ENCODE data around the gene HIF1AN.

HIF1AN gene

DNA sequence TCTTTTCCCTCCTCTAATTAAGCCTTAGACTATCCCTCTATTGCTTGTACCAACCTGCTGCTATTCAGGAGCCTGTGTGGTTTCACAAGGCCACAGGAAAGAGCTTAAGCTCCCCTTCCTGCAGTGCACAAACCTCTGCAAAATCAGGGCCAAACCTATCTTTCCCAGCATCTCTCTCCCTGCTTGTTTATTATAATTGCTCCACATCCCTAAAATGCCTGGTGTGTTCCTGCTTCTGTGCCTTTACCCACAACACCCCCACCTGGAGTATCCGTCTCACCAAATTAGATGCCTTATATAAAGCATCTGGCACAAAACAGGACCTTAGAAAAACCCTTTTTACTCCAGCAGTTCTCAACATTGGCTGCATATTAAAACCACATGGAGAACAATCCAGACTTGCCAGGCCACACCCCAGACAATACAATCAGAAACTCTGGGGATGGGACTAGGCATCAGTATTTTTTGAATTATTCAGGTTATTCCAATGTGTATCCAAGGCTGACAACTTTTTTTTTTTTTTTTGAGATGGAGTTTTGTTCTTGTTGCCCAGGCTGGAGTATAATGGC is 32.7 kb upstream of the HIF1AN start:
- no peak overlapping the region for H3K4me3 ChIP-seq (ENCODE audit: low read depth, low read length)
- TF ChIP-seq, protein P1, sequence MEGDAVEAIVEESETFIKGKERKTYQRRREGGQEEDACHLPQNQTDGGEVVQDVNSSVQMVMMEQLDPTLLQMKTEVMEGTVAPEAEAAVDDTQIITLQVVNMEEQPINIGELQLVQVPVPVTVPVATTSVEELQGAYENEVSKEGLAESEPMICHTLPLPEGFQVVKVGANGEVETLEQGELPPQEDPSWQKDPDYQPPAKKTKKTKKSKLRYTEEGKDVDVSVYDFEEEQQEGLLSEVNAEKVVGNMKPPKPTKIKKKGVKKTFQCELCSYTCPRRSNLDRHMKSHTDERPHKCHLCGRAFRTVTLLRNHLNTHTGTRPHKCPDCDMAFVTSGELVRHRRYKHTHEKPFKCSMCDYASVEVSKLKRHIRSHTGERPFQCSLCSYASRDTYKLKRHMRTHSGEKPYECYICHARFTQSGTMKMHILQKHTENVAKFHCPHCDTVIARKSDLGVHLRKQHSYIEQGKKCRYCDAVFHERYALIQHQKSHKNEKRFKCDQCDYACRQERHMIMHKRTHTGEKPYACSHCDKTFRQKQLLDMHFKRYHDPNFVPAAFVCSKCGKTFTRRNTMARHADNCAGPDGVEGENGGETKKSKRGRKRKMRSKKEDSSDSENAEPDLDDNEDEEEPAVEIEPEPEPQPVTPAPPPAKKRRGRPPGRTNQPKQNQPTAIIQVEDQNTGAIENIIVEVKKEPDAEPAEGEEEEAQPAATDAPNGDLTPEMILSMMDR (IDR thresholded peaks at IDR 0.05; ENCODE audit: borderline replicate concordance, insufficient read depth, low read depth, low read length) = no peak

- TF ChIP-seq, protein P1 (IDR thresholded peaks at IDR 0.05; ENCODE audit: borderline replicate concordance, insufficient read depth, low read depth, low read length) = no peak
These were observed 31.6 kb upstream of the HIF1AN start for GRCh38 chr10:100504096-100504495.

GRCh38 chr10:100505164-100505563 is 30.6 kb upstream of the HIF1AN start:
- H3K4me3 ChIP-seq (ENCODE audit: low read depth, low read length) = no peak overlapping the region
- TF ChIP-seq, protein P1 (IDR thresholded peaks at IDR 0.05; ENCODE audit: borderline replicate concordance, insufficient read depth, low read depth, low read length) = no peak

More at GRCh38 chr10:100504096-100504495, 31.6 kb upstream of the HIF1AN start:
- no peak overlapping the region for H3K4me3 ChIP-seq (ENCODE audit: low read depth, low read length)

DNA sequence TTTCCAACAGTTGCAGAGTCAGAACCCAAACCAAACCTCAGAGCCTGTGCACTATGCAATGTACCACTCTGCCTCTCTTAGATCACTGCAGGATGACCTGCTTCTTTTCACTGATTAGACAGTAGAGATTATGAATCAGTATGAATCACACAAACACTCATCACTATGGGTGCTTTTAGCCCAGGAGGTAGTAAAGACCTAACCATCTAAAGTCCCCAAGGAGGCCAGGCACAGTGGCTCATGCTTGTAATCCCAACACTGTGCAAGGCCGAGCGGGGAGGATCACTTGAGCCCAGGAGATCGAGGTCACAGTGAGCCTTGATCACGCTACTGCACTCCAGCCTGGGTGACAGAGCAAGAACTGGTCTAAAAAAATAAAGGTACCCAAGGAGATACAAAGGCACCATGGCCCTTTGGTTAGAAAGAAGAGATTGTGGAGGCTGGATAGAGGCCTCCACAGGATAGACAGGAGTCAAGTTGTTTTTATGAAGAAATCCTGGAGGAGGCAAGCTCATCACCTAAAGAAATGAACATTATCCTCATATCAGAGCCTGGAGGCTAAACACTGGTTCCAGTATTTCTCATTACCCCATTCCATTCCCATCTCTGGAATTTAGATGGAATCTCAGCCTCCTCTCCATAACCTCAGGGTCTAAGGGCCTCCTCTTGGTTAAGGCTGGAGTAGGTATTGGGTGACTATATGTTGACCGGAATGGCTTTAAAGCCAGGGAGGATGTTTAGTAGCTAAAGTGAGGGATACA is 29.0 kb upstream of the HIF1AN start:
- TF ChIP-seq, protein P1 (IDR thresholded peaks at IDR 0.05; ENCODE audit: borderline replicate concordance, insufficient read depth, low read depth, low read length) = no peak
- no peak overlapping the region for H3K4me3 ChIP-seq (ENCODE audit: low read depth, low read length)

DNA sequence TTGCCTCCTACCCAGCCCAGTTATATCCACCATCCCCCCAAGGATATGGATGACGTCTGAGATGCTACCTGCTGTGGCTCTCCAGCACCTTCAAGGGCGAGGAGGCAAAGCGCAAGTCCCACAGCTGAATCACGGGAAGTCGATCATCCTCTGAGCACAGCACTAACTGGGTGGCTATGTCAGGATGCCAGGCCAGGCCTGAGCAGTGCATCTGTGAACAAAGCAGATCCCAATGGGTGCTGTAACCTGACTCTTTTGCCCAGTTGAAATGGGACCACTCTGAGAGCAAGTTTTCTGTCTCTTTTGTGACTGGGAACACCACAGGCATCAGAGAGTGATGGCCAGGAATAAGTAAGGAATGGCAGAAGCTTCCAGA is 28.4 kb upstream of the HIF1AN start:
- TF ChIP-seq, protein P1 (IDR thresholded peaks at IDR 0.05; ENCODE audit: borderline replicate concordance, insufficient read depth, low read depth, low read length) = no peak
- no peak overlapping the region for H3K4me3 ChIP-seq (ENCODE audit: low read depth, low read length)

DNA sequence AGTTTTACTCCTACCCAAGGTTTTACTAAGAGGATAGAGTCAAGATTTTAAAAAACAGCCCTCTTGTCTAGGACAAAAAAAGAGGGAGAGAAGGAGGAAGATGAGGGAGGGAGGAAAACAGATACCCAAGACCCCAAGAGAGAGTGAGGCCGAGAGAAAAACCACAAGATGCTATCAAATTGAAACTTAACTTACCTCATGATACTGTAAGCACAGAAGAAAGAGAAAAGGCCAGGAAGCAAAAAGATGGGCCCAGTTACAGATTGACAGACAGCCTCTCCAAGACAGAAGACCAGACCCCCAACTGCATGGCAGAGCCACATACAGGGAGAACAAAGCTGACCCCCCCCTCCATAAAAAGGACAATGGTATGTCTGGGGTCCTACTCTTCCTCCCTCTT is 27.5 kb upstream of the HIF1AN start:
- TF ChIP-seq, protein P1 (IDR thresholded peaks at IDR 0.05; ENCODE audit: borderline replicate concordance, insufficient read depth, low read depth, low read length) = no peak
- no peak overlapping the region for H3K4me3 ChIP-seq (ENCODE audit: low read depth, low read length)

DNA sequence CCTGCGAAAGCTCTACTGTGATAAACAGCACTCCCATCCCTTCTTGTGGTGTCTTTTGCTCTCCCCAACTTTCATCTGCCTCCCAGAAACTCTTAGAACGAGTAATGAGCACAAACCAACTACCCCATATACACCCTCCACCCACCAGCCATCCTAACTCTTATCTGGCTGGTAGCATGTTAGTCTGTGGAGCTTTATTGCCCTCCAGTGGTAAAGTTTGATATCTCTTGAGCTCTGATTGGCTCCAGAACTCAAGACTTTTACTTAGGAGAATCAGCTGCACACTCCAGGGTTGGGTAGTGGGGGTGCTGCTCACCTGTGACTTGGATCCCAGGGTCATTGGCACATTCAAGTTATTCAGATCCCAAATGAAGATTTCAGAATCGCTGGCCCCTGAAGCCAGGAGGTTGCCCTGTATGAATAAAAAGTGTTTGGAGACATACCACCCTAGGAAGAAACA is 27.0 kb upstream of the HIF1AN start:
- no peak overlapping the region for H3K4me3 ChIP-seq (ENCODE audit: low read depth, low read length)
- TF ChIP-seq, protein P1 (IDR thresholded peaks at IDR 0.05; ENCODE audit: borderline replicate concordance, insufficient read depth, low read depth, low read length) = peak; percentile 42; the same call in 1 of the 2 replicates

Measured in GM12875 (cell line).